Activated T-helper 1 cell treated with anti-CD3 and anti-CD28 coated beads, Interleukin-2, amount 50 U/mL, for 16 hours (primary cell): ENCODE measurements around the gene CREB3L1.

ENCODE experiments used
- DNase-seq, 2 donors: peaks; one replicate each; pipeline ENCODE4 v3.0.0-alpha.2; 2020; ENCODE audit warnings: low read depth in 1 of 2, low spot score in 1 of 2

Gene CREB3L1

GRCh38 chr11:46321757-46322156 is 44.3 kb downstream of the CREB3L1 start:
- DNase-seq, result no peak

GRCh38 chr11:46322759-46323158 is 45.3 kb downstream of the CREB3L1 start:
- no peak for DNase-seq

GRCh38 chr11:46326813-46327416 is 49.5 kb downstream of the CREB3L1 start:
- no peak for DNase-seq

- no peak for DNase-seq
Observed at GRCh38 chr11:46327829-46328228, 50.4 kb downstream of the CREB3L1 start.

GRCh38 chr11:46330154-46330553 is 52.7 kb downstream of the CREB3L1 start:
- no peak for DNase-seq

- no peak for DNase-seq
Observed at GRCh38 chr11:46330563-46331281, 53.3 kb downstream of the CREB3L1 start.

GRCh38 chr11:46331282-46331984 is 54.0 kb downstream of the CREB3L1 start:
- no peak for DNase-seq

GRCh38 chr11:46332093-46332567 is 54.7 kb downstream of the CREB3L1 start:
- DNase-seq, result no peak

- DNase-seq, result no peak
Observed at GRCh38 chr11:46332568-46333393, 55.3 kb downstream of the CREB3L1 start.

GRCh38 chr11:46333394-46333947 is 56.0 kb downstream of the CREB3L1 start:
- no peak for DNase-seq

- DNase-seq, result no peak
Observed at GRCh38 chr11:46334211-46334610, 56.7 kb downstream of the CREB3L1 start.

GRCh38 chr11:46335271-46335670 is 57.8 kb downstream of the CREB3L1 start:
- DNase-seq, result no peak

- DNase-seq, result no peak
Observed at GRCh38 chr11:46335890-46336562, 58.6 kb downstream of the CREB3L1 start.

- DNase-seq, result no peak
Observed at GRCh38 chr11:46336563-46337180, 59.2 kb downstream of the CREB3L1 start.

GRCh38 chr11:46337626-46338345 is 60.3 kb downstream of the CREB3L1 start:
- DNase-seq, result no peak

- no peak for DNase-seq
Observed at GRCh38 chr11:46338636-46338987, 61.1 kb downstream of the CREB3L1 start.

GRCh38 chr11:46338988-46339666 is 61.7 kb downstream of the CREB3L1 start:
- DNase-seq, result no peak

GRCh38 chr11:46339816-46340215 is 62.4 kb downstream of the CREB3L1 start:
- no peak for DNase-seq

GRCh38 chr11:46341454-46341853 is 64.0 kb downstream of the CREB3L1 start:
- no peak for DNase-seq
